ENCODE measurements around the gene TERB1.

Gene TERB1

DNA sequence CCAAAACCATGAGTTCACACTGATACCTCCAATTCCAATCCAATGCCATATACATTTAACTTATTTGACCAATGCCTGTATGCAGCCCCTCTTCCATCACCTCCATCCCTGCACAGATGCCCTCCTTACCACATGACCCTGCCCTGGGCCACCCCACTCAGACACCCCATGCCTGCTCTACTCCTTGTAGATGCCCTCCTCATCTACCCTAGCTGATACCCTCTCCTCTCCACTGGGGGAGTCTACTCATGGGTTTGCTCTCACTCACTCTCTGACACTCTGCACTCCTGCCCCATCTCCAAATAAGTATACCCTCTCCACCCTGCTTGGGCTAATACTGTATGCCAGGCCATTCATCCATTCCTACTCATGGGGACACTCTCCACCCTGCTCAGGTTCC, 88.9 kb downstream of the TERB1 start:
- in situ Hi-C loops (cut with HindIII; ENCODE audit: low sequenced_read_pairs) = no loop called here

DNA sequence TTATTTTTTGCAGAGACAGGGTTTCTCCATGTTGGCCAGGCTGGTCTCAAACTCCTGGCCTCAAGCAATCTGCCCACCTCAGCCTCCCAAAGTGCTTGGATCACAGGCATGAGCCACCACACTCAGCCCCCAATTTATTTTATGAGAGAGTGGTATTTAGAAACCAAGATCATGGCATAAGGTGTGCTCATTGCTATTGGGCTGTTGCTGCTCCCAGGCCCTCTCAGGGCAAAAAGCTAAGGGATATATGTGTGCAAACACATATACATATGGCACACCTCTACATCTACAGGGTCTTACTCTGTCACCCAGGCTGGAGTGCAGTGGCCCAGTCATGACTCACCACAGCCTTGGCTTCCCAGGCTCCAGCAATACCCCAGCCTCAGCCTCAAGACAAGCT, 89.8 kb downstream of the TERB1 start:
- in situ Hi-C loops (cut with HindIII; ENCODE audit: low sequenced_read_pairs) = no loop called here

DNA sequence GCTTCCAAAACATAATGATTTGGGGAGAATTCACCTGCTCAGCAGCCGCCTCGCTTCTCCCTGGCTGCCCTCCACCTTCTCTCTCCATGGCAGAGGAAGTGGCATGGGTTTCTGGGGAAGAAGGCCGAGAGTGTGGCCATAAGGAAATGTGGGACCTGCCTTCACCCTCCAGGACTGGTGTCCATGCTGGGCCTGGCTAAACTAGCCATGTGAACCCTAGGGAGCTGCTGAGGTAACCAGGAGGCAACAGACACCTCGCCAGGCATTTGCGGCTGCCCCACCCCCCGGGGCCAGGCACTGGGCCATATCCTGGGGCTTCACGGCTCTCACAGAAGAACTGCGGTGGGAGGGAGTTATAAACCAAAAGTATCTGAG, 94.9 kb downstream of the TERB1 start:
- in situ Hi-C loops (cut with HindIII; ENCODE audit: low sequenced_read_pairs) = no loop called here

DNA sequence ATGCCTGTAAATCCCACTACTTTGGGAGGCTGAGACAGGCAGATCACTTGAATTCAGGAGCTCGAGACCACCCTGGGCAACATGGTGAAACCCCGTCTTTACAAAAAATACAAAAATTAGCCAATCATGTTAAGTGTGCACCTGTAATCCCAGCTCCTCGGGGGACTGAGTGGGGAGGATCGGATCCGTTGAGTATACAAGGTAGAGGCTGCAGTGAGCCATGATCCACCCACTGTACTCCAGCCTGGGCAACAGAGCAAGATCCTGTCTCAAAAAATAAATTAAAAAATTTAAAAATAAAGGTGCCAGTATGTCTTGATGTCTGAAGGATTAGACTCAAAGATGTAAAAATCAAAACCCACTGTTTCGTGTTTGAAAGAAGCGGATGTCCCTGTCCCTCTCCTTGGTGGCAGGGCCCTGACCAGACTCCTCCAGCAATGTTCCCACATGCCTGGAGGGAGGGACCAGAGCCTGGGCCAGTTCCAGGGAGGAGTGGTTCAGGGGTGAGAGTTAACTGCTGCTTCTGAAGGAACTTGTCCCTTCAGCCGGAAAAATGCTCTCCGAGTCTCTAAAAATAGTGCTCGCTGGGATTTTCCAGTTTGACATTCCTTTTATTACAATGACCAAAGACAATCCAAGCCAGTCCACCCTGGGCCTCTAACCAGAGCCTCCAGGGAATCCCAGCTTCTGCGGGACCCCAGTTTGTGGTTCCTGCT, 95.4 kb downstream of the TERB1 start:
- in situ Hi-C loops (cut with HindIII; ENCODE audit: low sequenced_read_pairs) = no loop called here
